Fibroblast of villous mesenchyme (primary cell): Measurements from ENCODE around the gene MAMDC2. TPM values are rescaled to one million over a fixed set of nuclear protein-coding genes. Genes with fewer than 3 reads are reported as not detected.

Experiments
- DNase-seq: peaks from one replicate; pipeline ENCODE4 v3.0.0-alpha.2; 2010; ENCODE audit warnings: low read depth
- H3K4me3 ChIP-seq: 2 replicates; pipeline ENCODE4 v1.5.1; 2011; ENCODE audit warnings: low read depth, mild to moderate bottlenecking, low read length
- total RNA-seq: library from RNA; depleted of rRNA; stranded (reverse); fragments of >200 nt; gene quantifications from 2 replicates; pipeline ENCODE4 v1.2.3, GENCODE V29; 2012
- TF ChIP-seq, protein P1 (sequence below): IDR thresholded peaks from 2 replicates; pipeline ENCODE4 v1.5.1; 2012; ENCODE audit warnings: low read depth, mild to moderate bottlenecking, low read length; ENCODE audit not compliant: insufficient read depth

The MAMDC2 gene
- total RNA-seq, 1 donor = 22.9 TPM

DNA sequence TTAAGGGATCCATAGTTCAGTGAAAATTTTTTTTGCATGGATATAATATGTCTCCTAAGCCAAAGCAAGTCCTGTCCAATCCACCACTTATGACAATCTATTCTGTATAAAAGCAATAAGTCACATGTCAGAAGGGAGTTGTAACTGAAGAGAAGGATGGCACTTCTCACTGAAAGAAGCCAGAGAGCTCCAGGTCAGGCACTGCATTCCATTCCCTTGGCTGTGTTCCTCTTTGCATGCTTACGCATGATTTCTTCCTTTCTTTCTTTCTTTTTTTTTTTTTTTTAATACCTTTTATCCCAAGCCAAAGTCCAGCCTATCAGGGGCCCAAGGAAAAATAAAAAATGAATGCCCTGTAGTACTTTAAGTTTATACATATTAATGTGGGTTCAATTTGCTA is 39.8 kb downstream of the MAMDC2 start:
- peak; percentile 16 for DNase-seq
- TF ChIP-seq, protein P1, sequence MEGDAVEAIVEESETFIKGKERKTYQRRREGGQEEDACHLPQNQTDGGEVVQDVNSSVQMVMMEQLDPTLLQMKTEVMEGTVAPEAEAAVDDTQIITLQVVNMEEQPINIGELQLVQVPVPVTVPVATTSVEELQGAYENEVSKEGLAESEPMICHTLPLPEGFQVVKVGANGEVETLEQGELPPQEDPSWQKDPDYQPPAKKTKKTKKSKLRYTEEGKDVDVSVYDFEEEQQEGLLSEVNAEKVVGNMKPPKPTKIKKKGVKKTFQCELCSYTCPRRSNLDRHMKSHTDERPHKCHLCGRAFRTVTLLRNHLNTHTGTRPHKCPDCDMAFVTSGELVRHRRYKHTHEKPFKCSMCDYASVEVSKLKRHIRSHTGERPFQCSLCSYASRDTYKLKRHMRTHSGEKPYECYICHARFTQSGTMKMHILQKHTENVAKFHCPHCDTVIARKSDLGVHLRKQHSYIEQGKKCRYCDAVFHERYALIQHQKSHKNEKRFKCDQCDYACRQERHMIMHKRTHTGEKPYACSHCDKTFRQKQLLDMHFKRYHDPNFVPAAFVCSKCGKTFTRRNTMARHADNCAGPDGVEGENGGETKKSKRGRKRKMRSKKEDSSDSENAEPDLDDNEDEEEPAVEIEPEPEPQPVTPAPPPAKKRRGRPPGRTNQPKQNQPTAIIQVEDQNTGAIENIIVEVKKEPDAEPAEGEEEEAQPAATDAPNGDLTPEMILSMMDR = no peak
- H3K4me3 ChIP-seq = no peak overlapping the region

DNA sequence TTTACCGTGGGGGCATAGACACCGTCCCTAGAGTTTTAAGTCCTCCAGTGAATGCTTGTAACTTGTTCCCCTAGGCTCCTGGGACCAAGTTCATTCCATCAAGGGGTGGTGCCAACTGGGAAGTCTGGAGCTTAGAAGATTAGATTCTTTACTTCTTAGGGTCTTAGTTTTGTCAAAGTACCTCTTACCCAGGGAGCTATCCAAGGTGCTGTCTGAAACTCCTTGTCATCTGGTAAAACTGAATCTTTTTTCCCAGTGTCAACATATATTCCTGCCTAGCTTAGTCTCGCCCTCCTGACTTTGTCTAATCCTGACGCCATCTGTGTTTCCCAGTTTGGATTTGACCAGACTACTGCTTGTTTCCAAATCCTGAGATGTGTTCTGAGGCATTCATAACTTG is 41.6 kb downstream of the MAMDC2 start:
- no peak overlapping the region for H3K4me3 ChIP-seq
- DNase-seq = peak; percentile 50
- TF ChIP-seq, protein P1 = no peak

DNA sequence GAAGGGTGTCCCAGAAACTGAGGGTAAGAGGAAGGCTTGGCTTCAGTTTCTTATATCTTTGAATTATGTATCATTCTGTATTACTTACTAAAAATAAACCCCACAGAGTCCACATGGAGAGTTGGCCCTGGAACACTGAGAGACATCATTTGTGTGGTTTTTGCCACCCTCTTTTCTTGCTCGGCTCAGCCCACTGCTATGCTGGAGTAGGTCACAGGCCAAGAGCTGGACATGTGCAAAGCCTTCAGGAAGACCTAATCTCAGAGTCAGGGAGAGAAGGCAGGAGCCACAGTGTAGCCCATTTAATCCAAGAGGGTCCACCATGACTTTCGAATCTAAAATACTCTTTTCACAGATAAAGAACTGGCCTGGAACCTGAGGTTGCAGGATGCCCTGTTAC is 47.5 kb downstream of the MAMDC2 start:
- H3K4me3 ChIP-seq = no peak overlapping the region
- DNase-seq = no peak
- TF ChIP-seq, protein P1 = no peak

DNA sequence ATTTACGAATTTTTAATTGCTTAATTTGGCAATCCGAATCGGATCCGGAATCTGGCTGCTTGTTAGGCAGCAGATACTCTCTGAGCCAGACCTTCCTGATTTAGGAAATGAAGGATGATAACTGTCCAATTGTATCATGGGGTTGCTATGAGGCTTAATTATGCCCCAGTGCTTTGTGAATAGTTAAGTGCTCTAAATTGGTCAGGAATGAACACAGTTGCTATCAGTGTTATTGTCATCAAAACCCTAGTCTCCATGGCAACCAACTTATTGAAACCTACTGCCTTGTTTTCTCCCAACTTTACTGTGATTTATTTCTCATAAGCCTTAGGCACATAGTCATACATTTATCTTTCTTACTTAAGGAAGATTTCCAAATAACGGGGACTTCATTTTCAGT is 47.9 kb downstream of the MAMDC2 start:
- H3K4me3 ChIP-seq = no peak overlapping the region
- TF ChIP-seq, protein P1 = no peak
- DNase-seq = no peak

DNA sequence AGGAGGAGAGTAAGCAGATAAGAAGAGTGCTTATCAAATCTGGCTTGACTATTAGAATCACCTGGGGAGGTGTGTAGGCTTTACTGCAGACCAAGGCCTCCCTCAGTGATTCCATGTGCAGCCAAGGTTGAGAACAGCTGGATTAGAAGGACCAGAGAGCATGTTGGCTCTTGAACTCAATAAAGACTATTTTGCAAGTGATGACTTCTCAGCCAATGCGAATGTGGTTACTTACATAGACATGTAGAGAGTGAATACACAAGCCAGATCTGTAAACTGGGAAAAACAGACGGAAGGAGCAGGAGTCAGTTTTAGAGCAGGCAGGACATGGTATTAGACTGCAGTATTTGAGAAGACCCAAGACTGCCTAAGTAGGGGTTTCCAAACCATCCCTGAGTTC is 48.5 kb downstream of the MAMDC2 start:
- TF ChIP-seq, protein P1 = no peak
- H3K4me3 ChIP-seq = no peak overlapping the region
- DNase-seq = no peak

DNA sequence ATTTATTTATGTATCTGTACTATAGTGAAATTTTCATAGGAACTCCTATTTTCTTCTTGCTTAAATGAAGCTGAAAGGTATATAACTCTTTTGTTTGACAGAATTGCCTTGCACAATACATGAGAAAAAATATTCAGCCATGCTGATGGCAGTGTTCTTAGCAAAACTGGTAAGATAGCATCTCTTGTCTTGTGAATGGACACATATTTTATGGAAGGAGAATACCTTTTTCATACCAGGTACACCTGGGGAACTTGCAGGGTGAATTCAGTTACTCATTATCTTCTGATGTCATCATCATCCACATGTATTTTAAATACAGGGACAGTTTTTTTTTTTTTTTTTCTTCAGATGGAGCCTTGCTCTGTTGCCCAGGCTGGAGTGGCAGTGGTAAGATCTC is 49.4 kb downstream of the MAMDC2 start:
- TF ChIP-seq, protein P1 = no peak

DNA sequence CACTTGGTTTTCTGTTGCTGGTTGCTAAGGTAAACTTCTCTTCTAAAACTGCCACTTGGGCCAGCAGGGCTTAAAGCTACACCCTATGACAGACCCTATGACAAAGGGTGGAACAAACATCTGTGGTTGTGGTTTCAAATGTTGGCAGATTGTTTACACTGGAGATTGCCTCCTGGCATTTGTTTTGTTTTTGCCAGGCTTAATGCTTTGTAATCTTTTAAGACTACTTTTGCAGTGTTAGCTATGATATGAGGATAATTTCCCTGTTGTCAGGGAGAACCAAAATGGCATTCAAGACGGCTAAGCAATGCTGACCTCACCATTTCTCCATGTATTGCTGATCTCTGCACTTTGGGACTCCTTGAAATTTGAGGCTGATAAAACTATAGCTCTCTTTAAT is 50.3 kb downstream of the MAMDC2 start:
- no peak for DNase-seq
- no peak overlapping the region for H3K4me3 ChIP-seq
- TF ChIP-seq, protein P1 = no peak

More for the DNA sequence above, 49.4 kb downstream of the MAMDC2 start:
- DNase-seq = no peak
- H3K4me3 ChIP-seq = no peak overlapping the region
